ENCODE results near the gene NEDD4L.

The NEDD4L gene

DNA sequence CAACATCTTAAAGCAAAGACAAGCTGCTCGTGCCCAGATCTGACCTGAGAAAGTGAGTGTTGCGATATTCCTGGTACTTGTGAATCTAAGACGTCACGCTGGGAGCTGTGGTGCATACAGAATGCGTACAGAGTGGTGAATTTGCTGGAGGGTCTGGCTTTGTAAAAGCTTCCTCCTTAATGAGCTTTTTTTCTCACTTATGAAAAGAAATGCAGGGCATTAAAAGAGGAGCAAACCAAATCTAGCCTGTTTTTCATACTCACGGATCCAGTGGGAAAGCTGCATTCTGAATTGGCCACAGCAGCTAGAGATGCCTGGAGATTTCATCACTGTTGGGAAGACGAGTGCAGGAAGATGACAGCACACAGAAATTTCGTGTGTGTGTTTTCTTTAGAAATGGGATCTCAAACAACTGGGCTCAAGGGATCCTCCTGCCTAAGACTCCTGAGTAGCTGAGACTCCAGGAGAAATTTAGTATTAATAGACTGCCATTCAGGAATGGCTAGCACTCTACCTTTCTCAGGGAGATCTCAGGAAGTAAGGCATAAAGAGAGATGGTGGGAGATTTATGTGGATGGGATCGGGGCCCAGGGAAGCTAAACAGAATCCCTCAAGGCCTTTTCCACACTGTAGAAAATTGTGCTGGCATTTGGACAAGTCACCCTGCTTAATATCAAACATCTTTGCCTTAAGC, 403.5 kb downstream of the NEDD4L start:
- Histone ChIP-seq H3K4me1 (ENCODE audit: control insufficient read depth, insufficient read depth, low read length) (no peaks in the 10 kb centered on the region), H3K27ac (ENCODE audit: extremely low read depth, low read depth, low read length) (no peak overlapping the region), H3K4me3 (ENCODE audit: low read depth, low read length) (no peak overlapping the region), H3K9me3 (ENCODE audit: control insufficient read depth, insufficient read depth, low read depth, low read length) (no peaks in the 10 kb centered on the region), H3K36me3 (ENCODE audit: control insufficient read depth in 2 of 2, insufficient read depth in 1 of 2, low read length in 2 of 2) (no peaks in the 10 kb centered on the region)
- ChIA-PET POLR2A (interaction anchor here (0.6 kb wide), 1 partner anchor 15 kb away, joined by 5 read pairs; no protein-coding TSS in a partner anchor), CTCF (interaction anchor here (0.7 to 1.0 kb wide), 4 partner anchors 10 to 316 kb away, joined by 3 to 5 read pairs (median 3); no protein-coding TSS in a partner anchor)
- TF ChIP-seq ZNF266 (tag by site-specific recombination; IDR thresholded peaks at IDR 0.05; ENCODE audit: low read depth): no peak
- TF ChIP-seq ZBTB17 (tag by site-specific recombination; IDR thresholded peaks at IDR 0.05): peak; percentile 76
- peak; percentile 23; the same call in 1 of the 2 replicates for TF ChIP-seq ZNF335 (tag by site-specific recombination; conservative IDR thresholded peaks at IDR 0.05)
- TF ChIP-seq, protein P1, sequence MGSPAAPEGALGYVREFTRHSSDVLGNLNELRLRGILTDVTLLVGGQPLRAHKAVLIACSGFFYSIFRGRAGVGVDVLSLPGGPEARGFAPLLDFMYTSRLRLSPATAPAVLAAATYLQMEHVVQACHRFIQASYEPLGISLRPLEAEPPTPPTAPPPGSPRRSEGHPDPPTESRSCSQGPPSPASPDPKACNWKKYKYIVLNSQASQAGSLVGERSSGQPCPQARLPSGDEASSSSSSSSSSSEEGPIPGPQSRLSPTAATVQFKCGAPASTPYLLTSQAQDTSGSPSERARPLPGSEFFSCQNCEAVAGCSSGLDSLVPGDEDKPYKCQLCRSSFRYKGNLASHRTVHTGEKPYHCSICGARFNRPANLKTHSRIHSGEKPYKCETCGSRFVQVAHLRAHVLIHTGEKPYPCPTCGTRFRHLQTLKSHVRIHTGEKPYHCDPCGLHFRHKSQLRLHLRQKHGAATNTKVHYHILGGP (tag by site-specific recombination; IDR thresholded peaks at IDR 0.05): no peak
- TF ChIP-seq ZNF274 (IDR thresholded peaks at IDR 0.05; ENCODE audit: low read length): no peak
- TF ChIP-seq ZNF274 (tag by site-specific recombination; IDR thresholded peaks at IDR 0.05; ENCODE audit: borderline replicate concordance): no peak
- no peak for TF ChIP-seq ZNF341 (tag by site-specific recombination; IDR thresholded peaks at IDR 0.05; ENCODE audit: low read depth)

DNA sequence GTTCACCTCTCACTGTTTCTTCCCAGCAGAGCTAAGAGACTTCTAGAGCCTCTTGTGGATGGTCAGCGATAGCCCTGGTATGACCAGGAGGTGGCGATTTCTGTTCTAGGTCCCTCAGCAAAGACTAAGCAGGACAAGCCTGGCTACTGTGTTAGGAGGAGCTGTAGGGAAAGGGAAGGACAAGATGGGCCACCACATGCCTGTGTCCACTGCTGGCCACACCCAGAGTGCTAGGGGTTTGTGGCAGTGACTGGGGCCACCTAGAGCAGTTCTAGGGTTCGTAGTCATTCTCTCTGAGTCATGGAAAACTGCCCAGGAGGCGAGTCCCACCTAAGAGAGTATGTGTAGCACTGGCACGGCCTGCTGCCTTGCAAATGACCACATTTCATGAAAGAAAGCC, 405.4 kb downstream of the NEDD4L start:
- Histone ChIP-seq H3K4me3 (ENCODE audit: low read depth, low read length) (no peak overlapping the region), H3K9me3 (ENCODE audit: control insufficient read depth, insufficient read depth, low read depth, low read length) (no peaks in the 10 kb centered on the region), H3K36me3 (ENCODE audit: control insufficient read depth in 2 of 2, insufficient read depth in 1 of 2, low read length in 2 of 2) (no peaks in the 10 kb centered on the region), H3K27ac (ENCODE audit: extremely low read depth, low read depth, low read length) (no peak overlapping the region), H3K4me1 (ENCODE audit: control insufficient read depth, insufficient read depth, low read length) (no peaks in the 10 kb centered on the region)
- ChIA-PET POLR2A (no interaction called here), CTCF (interaction anchor here (0.6 kb wide), 1 partner anchor 33 kb away, joined by 3 read pairs; no protein-coding TSS in a partner anchor)
- TF ChIP-seq ZNF10 (tag by site-specific recombination; IDR thresholded peaks at IDR 0.05) (no peak), ZNF629 (tag by site-specific recombination; IDR thresholded peaks at IDR 0.05) (no peak), ZNF624 (tag by site-specific recombination; IDR thresholded peaks at IDR 0.05) (no peak), SETDB1 (IDR thresholded peaks at IDR 0.05; ENCODE audit: insufficient read length, low read length) (no peak), ZNF664 (tag by site-specific recombination; IDR thresholded peaks at IDR 0.05) (no peak)
- TF ChIP-seq, protein P2, sequence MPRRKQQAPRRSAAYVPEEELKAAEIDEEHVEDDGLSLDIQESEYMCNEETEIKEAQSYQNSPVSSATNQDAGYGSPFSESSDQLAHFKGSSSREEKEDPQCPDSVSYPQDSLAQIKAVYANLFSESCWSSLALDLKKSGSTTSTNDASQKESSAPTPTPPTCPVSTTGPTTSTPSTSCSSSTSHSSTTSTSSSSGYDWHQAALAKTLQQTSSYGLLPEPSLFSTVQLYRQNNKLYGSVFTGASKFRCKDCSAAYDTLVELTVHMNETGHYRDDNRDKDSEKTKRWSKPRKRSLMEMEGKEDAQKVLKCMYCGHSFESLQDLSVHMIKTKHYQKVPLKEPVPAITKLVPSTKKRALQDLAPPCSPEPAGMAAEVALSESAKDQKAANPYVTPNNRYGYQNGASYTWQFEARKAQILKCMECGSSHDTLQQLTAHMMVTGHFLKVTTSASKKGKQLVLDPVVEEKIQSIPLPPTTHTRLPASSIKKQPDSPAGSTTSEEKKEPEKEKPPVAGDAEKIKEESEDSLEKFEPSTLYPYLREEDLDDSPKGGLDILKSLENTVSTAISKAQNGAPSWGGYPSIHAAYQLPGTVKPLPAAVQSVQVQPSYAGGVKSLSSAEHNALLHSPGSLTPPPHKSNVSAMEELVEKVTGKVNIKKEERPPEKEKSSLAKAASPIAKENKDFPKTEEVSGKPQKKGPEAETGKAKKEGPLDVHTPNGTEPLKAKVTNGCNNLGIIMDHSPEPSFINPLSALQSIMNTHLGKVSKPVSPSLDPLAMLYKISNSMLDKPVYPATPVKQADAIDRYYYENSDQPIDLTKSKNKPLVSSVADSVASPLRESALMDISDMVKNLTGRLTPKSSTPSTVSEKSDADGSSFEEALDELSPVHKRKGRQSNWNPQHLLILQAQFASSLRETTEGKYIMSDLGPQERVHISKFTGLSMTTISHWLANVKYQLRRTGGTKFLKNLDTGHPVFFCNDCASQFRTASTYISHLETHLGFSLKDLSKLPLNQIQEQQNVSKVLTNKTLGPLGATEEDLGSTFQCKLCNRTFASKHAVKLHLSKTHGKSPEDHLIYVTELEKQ (tag by site-specific recombination; IDR thresholded peaks at IDR 0.05; ENCODE audit: borderline replicate concordance): no peak
- TF ChIP-seq, protein P3, sequence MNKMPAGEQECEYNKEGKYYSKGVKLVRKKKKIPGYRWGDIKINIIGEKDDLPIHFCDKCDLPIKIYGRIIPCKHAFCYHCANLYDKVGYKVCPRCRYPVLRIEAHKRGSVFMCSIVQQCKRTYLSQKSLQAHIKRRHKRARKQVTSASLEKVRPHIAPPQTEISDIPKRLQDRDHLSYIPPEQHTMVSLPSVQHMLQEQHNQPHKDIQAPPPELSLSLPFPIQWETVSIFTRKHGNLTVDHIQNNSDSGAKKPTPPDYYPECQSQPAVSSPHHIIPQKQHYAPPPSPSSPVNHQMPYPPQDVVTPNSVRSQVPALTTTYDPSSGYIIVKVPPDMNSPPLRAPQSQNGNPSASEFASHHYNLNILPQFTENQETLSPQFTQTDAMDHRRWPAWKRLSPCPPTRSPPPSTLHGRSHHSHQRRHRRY (tag by site-specific recombination; IDR thresholded peaks at IDR 0.05): no peak
- TF ChIP-seq, protein P4, sequence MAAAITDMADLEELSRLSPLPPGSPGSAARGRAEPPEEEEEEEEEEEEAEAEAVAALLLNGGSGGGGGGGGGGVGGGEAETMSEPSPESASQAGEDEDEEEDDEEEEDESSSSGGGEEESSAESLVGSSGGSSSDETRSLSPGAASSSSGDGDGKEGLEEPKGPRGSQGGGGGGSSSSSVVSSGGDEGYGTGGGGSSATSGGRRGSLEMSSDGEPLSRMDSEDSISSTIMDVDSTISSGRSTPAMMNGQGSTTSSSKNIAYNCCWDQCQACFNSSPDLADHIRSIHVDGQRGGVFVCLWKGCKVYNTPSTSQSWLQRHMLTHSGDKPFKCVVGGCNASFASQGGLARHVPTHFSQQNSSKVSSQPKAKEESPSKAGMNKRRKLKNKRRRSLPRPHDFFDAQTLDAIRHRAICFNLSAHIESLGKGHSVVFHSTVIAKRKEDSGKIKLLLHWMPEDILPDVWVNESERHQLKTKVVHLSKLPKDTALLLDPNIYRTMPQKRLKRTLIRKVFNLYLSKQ (tag by site-specific recombination; IDR thresholded peaks at IDR 0.05; ENCODE audit: borderline replicate concordance): no peak
